Tibial artery (tissue), 4 donors: Measurements from ENCODE around the gene TGOLN2.

ENCODE experiments used
- DNase-seq, 2 donors: peaks; one replicate each; pipeline ENCODE4 v3.0.0-alpha.2; 2019
- H3K27ac ChIP-seq, 2 donors: fragments of 200-600 bp; sonication (generic) in 1 of 2; 1 replicate in 1 of 2; 2 replicates in 1 of 2; pipeline ENCODE4 v1.5.1; 2018 to 2019; ENCODE audit warnings: mild to moderate bottlenecking in 1 of 2
- H3K27me3 ChIP-seq, 2 donors: fragments of 200-600 bp; sonication (generic) in 1 of 2; one replicate each; pipeline versions ENCODE4 v1.5.1 to v1.6.0; 2016 to 2019
- H3K36me3 ChIP-seq, 3 donors: fragments of 200-600 bp; sonication (generic) in 2 of 3; one replicate each; pipeline ENCODE4 v1.5.1; 2016 to 2019; ENCODE audit warnings: mild to moderate bottlenecking in 2 of 3
- H3K4me1 ChIP-seq, 4 donors: fragments of 200-600 bp; sonication (generic) in 2 of 4; 1 replicate in 3 of 4; 2 replicates in 1 of 4; pipeline ENCODE4 v1.5.1; 2016 to 2019
- H3K4me3 ChIP-seq, 2 donors: fragments of 200-600 bp; sonication (generic) in 1 of 2; 1 replicate in 1 of 2; 2 replicates in 1 of 2; pipeline ENCODE4 v1.5.1; 2018 to 2019; ENCODE audit warnings: mild to moderate bottlenecking in 2 of 2
- H3K9me3 ChIP-seq, 3 donors: fragments of 200-600 bp; sonication (generic) in 1 of 3; one replicate each; pipeline ENCODE4 v1.5.1; 2016 to 2019
- CTCF ChIP-seq, 2 experiments: fragments of 200-600 bp in 1 of 2; fragments of 450-650 bp in 1 of 2; IDR thresholded peaks; one replicate each; pipeline ENCODE4 v1.5.1; 2017 to 2019; ENCODE audit warnings: antibody characterized with exemption in 2 of 2, mild to moderate bottlenecking in 1 of 2, moderate library complexity in 1 of 2
- intact Hi-C: fragments of 100-400 bp; cut with DNase I; formaldehyde crosslinking; loops from one replicate; pipeline ENCODE4 v1.15.0; 2023; ENCODE audit warnings: low total_unique reads

The TGOLN2 gene

DNA sequence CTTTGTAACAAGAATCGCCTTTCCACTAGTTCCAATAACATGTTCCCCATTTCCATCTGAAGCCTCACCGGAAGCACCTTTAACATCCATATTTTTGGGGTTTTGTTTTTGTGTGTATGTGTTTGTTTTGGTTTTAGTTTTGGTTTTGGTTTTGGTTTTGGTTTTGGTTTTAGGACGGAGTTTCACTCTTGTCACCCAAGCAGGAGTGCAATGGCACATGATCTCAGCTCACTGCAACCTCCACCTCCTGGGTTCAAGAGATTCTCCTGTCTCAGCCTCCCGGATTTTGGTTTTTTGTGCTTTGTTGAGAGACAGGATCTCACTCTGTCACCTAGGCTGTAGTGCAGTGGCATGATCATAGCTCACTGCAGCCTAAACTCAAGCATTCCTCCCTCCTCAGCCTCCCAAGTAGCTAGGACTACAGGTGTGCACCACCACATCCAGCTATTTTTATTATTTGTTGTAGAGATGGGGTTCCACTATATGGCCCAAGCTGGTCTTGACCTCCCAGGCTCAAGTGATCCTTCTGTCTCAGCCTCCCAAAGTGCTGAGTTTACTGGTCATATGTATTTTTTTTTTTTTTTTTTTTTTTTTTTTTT is 36.3 kb downstream of the TGOLN2 start:
- intact Hi-C loops = no loop called here
- TF ChIP-seq CTCF (IDR thresholded peaks at IDR 0.05) = no peak
- H3K4me3 ChIP-seq = no peak overlapping the region

GRCh38 chr2:85288244-85288725 is 39.5 kb downstream of the TGOLN2 start:
- no peak overlapping the region for H3K27ac ChIP-seq
- DNase-seq = no peak
- H3K4me3 ChIP-seq = no peak overlapping the region
- H3K27me3 ChIP-seq = no peaks in the 10 kb centered on the region
- peaks cover 0 to 46% (median 14%) of the 10 kb centered on the region in 3 donors for H3K36me3 ChIP-seq
- no peaks in the 10 kb centered on the region for H3K9me3 ChIP-seq
- intact Hi-C loops = no loop called here
- peaks cover 0 to 6% (median 0%) of the 10 kb centered on the region in 4 donors for H3K4me1 ChIP-seq
- TF ChIP-seq CTCF (IDR thresholded peaks at IDR 0.05) = no peak

More for the DNA sequence above, 36.3 kb downstream of the TGOLN2 start:
- no peaks in the 10 kb centered on the region for H3K4me1 ChIP-seq
- H3K36me3 ChIP-seq = peaks cover 0 to 26% (median 5%) of the 10 kb centered on the region in 3 donors
- H3K27me3 ChIP-seq = no peaks in the 10 kb centered on the region
- H3K9me3 ChIP-seq = no peaks in the 10 kb centered on the region
- no peak for DNase-seq
- no peak overlapping the region for H3K27ac ChIP-seq

GRCh38 chr2:85287721-85288120 is 40.1 kb downstream of the TGOLN2 start:
- Histone ChIP-seq H3K4me3 (no peak overlapping the region), H3K27me3 (no peaks in the 10 kb centered on the region), H3K9me3 (no peaks in the 10 kb centered on the region), H3K4me1 (peaks cover 0 to 6% (median 0%) of the 10 kb centered on the region in 4 donors), H3K36me3 (peaks cover 0 to 41% (median 14%) of the 10 kb centered on the region in 3 donors), H3K27ac (no peak overlapping the region)
- DNase-seq = no peak
- intact Hi-C loops = no loop called here
- TF ChIP-seq CTCF (IDR thresholded peaks at IDR 0.05) = no peak

- no peak for TF ChIP-seq CTCF (IDR thresholded peaks at IDR 0.05)
- Histone ChIP-seq H3K27ac (no peak overlapping the region), H3K9me3 (no peaks in the 10 kb centered on the region), H3K4me1 (peaks cover 0 to 6% (median 0%) of the 10 kb centered on the region in 4 donors), H3K27me3 (no peaks in the 10 kb centered on the region), H3K36me3 (peaks cover 0 to 39% (median 14%) of the 10 kb centered on the region in 3 donors), H3K4me3 (no peak overlapping the region)
- DNase-seq = no peak
- intact Hi-C loops = no loop called here
Measured at GRCh38 chr2:85286918-85287317, 40.9 kb downstream of the TGOLN2 start.

DNA sequence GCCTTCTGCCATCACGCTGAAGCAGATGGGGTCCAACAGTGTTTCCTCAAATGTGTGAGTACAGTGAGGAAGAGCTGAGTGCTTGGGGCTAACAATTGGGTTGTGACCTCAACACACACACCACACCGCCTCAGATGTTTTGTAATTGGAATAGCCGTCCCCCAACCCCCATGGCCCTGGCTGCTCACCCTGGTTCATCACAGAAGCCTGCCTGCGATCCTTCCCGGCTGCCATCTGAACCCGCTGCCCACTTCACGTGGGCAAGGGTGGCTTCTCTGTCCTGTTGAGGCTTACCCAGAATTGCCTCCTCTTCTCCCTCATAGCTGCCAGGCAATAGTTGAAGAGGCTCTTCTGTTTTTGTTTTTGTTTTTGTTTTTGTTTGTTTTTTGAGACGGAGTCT is 44.1 kb downstream of the TGOLN2 start:
- Histone ChIP-seq H3K27me3 (no peaks in the 10 kb centered on the region), H3K4me3 (no peak overlapping the region), H3K27ac (no peak overlapping the region), H3K9me3 (no peaks in the 10 kb centered on the region), H3K4me1 (peaks cover 0 to 10% (median 5%) of the 10 kb centered on the region in 4 donors), H3K36me3 (peaks cover 0 to 36% (median 14%) of the 10 kb centered on the region in 3 donors)
- TF ChIP-seq CTCF (IDR thresholded peaks at IDR 0.05) = no peak
- intact Hi-C loops = loop anchor here (1.0 kb wide), 1 partner anchor 150 kb away; the partner anchor contains the start of gene TCF7L1
- DNase-seq = no peak
